ENCODE results near the gene TRAM2. TPM values are rescaled to one million over a fixed set of nuclear protein-coding genes. Genes with fewer than 3 reads are reported as not detected.

TRAM2 gene
- total RNA-seq: 10 to 100 TPM in 1 of 4 donors, 1 to 10 TPM in 3; 6.5 to 14.1 (median 7.2) TPM

GRCh38 chr6:52577022-52577777 lies at the start of gene TRAM2:
Gene TRAM2 (minus strand): TSS chr6:52577060. CDS start chr6:52576915, 145 bp downstream.
- 1% methylated on average over 7 of the region's 84 CpGs for WGBS
- Histone ChIP-seq H3K36me3 (no peaks in the 10 kb centered on the region), H3K4me1 (peaks cover 51% of the 10 kb centered on the region)

DNA sequence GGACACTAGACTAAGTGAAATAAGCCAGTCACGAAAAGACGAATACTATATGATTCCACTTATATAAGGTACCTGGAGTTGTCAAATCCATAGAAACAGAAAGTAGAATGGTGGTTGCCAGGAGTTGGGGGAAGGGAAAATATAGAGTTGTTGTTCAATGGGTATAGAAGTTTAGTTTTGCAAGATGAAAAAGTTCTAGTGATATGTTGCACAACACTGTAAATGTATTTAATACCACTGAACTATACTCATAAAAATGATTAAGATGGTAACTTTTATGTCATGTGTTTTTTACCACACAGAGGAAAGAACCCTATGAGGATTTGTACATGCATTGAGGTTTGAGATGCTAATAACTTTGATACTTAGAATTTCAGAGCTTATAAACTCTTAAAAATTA lies 46.0 kb upstream of the TRAM2 start:
- Histone ChIP-seq H3K4me1 (no peaks in the 10 kb centered on the region), H3K27ac (no peak overlapping the region), H3K9me3 (no peaks in the 10 kb centered on the region), H3K4me3 (no peak overlapping the region), H3K36me3 (no peaks in the 10 kb centered on the region), H3K27me3 (peaks cover 3% of the 10 kb centered on the region)
- TF ChIP-seq POLR2A (IDR thresholded peaks at IDR 0.05) (no peak), EP300 (IDR thresholded peaks at IDR 0.05) (no peak), POLR2AphosphoS5 (IDR thresholded peaks at IDR 0.05) (no peak)
- TF ChIP-seq, protein P1, sequence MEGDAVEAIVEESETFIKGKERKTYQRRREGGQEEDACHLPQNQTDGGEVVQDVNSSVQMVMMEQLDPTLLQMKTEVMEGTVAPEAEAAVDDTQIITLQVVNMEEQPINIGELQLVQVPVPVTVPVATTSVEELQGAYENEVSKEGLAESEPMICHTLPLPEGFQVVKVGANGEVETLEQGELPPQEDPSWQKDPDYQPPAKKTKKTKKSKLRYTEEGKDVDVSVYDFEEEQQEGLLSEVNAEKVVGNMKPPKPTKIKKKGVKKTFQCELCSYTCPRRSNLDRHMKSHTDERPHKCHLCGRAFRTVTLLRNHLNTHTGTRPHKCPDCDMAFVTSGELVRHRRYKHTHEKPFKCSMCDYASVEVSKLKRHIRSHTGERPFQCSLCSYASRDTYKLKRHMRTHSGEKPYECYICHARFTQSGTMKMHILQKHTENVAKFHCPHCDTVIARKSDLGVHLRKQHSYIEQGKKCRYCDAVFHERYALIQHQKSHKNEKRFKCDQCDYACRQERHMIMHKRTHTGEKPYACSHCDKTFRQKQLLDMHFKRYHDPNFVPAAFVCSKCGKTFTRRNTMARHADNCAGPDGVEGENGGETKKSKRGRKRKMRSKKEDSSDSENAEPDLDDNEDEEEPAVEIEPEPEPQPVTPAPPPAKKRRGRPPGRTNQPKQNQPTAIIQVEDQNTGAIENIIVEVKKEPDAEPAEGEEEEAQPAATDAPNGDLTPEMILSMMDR (IDR thresholded peaks at IDR 0.05): no peak
- WGBS: 90% methylated on average over 2 of the region's 2 CpGs
- DNase-seq (ENCODE audit: low spot score in 2 of 2): no peak

More at GRCh38 chr6:52577022-52577777, at the start of gene TRAM2:
- TF ChIP-seq POLR2AphosphoS5 (IDR thresholded peaks at IDR 0.05) (peak in 1 of 3 donors; percentile 48), POLR2A (IDR thresholded peaks at IDR 0.05) (peak in 1 of 2 donors; percentile 48), EP300 (IDR thresholded peaks at IDR 0.05) (no peak)
- peak; percentile 87 to 88 for DNase-seq (ENCODE audit: low spot score in 2 of 2)
- Histone ChIP-seq H3K9me3 (no peaks in the 10 kb centered on the region), H3K27me3 (no peaks in the 10 kb centered on the region), H3K27ac (peak within 1 kb of the TSS; percentile 95), H3K4me3 (peak within 1 kb of the TSS; percentile 83)

- TF ChIP-seq, protein P1 (IDR thresholded peaks at IDR 0.05): no peak
- TF ChIP-seq POLR2A (IDR thresholded peaks at IDR 0.05): no peak
- no peak for TF ChIP-seq EP300 (IDR thresholded peaks at IDR 0.05)
- TF ChIP-seq POLR2AphosphoS5 (IDR thresholded peaks at IDR 0.05): no peak
- 78% methylated on average over 1 of the region's 1 CpG for WGBS
- no peak overlapping the region for H3K4me3 ChIP-seq
Observed at GRCh38 chr6:52621631-52622030, 44.8 kb upstream of the TRAM2 start.

GRCh38 chr6:52620906-52621190 lies 44.0 kb upstream of the TRAM2 start:
- peaks cover 3% of the 10 kb centered on the region for H3K27me3 ChIP-seq
- no peaks in the 10 kb centered on the region for H3K4me1 ChIP-seq
- H3K9me3 ChIP-seq: no peaks in the 10 kb centered on the region
- no peak overlapping the region for H3K27ac ChIP-seq
- TF ChIP-seq POLR2A (IDR thresholded peaks at IDR 0.05): no peak
- no peak for TF ChIP-seq POLR2AphosphoS5 (IDR thresholded peaks at IDR 0.05)
- no peak for TF ChIP-seq EP300 (IDR thresholded peaks at IDR 0.05)
- TF ChIP-seq, protein P1 (IDR thresholded peaks at IDR 0.05): no peak
- no peak overlapping the region for H3K4me3 ChIP-seq
- no peaks in the 10 kb centered on the region for H3K36me3 ChIP-seq
- no peak for DNase-seq (ENCODE audit: low spot score in 2 of 2)

More at GRCh38 chr6:52621631-52622030, 44.8 kb upstream of the TRAM2 start:
- H3K4me1 ChIP-seq: no peaks in the 10 kb centered on the region
- no peaks in the 10 kb centered on the region for H3K36me3 ChIP-seq
- no peak for DNase-seq (ENCODE audit: low spot score in 2 of 2)
- no peak overlapping the region for H3K27ac ChIP-seq
- no peaks in the 10 kb centered on the region for H3K9me3 ChIP-seq
- H3K27me3 ChIP-seq: peaks cover 3% of the 10 kb centered on the region

DNA sequence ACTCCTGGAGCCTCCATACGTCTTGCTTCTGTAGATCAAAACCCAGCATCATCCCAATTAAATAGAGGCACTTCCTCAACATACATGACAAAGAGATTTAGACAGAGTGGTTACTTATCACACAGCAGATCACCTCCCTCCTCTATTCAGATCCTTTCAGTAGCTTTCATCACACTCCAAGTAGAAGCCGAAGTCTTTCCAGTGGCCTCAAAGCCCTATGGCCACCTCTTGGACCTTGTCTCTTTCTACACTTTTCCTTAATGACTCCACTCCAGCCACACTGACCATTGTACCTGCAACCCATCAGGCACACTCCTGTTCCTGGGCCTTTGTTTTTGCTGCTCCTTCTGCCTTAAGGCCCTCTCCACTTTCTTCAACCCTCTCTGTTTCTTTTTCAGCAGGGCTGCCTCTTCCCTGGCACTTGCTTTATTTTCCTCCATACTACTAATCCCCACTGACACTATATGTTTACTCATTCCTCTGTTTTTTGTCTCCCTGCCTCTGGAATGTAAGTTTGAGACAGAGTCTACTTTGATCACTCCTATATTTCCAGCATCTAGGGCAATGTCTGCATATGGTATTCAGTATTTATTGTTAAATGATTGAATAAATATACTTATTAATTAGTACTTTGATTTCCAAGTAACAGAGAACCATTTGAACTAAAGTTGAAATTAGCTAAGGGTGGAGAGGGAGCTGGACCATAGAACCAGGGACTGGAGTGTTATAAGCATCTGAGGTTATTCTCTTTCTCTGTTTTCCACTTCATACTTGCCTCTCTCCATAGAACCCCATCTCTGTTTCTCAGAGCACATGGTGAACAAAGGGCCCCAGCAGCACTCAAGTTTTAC lies 43.4 kb upstream of the TRAM2 start:
- Histone ChIP-seq H3K4me1 (no peaks in the 10 kb centered on the region), H3K4me3 (no peak overlapping the region), H3K27ac (no peak overlapping the region), H3K9me3 (no peaks in the 10 kb centered on the region), H3K27me3 (peaks cover 3% of the 10 kb centered on the region), H3K36me3 (no peaks in the 10 kb centered on the region)
- TF ChIP-seq POLR2A (IDR thresholded peaks at IDR 0.05) (no peak), POLR2AphosphoS5 (IDR thresholded peaks at IDR 0.05) (no peak), EP300 (IDR thresholded peaks at IDR 0.05) (no peak)
- TF ChIP-seq, protein P1 (IDR thresholded peaks at IDR 0.05): no peak
- no peak for DNase-seq (ENCODE audit: low spot score in 2 of 2)
- 88% methylated on average over 2 of the region's 2 CpGs for WGBS

Data from suprapubic skin (tissue), 4 donors.